ENCODE results near the gene TPM2. TPM values are rescaled to one million over a fixed set of nuclear protein-coding genes. Genes with fewer than 3 reads are reported as not detected.

TPM2 gene
- total and polyA plus RNA-seq, 2 donors (not counting 1 experiment from before 2014, with no cell fraction given), result 2.4 to 6.3 TPM

DNA sequence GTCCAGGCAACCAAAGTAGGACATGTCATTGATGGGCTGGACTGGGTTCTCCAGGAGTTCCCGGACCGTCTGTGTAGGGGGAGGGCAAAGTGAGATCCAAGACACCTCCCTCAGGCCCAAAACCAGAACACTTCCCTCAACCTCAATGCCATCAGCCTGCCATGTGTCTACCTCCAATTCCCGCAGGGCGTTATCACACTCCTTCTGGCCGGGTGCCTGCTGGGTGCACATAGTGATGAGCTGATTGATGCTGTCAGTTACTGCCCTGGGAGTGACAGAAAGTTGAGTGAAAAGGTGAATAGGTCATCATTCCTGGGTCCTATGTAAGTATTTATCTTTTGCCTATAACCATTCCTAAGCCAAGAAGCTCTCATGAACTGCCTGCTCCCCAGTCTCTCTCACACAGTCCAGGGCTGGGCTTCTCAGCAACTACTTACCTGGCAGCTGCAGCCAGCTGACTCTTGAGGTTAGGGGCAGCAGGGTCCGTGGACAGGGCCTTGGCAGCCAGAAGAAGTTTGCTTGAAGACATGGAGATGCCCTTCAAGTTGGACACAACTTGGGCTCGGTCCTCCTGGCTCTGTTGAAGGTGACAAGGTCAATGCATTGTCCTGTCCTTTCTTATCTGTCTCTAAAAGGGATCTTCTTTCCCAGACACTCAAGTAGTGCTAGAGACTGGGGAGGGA, 21.2 kb upstream of the TPM2 start:
- WGBS (ENCODE audit: insufficient coverage), result 100% methylated on average over 1 of the region's 7 CpGs
- Histone ChIP-seq H3K36me3 (replicated peaks in 1 of 2; ENCODE audit: control extremely low read depth in 1 of 2, control insufficient read depth in 1 of 2, extremely low read depth in 1 of 2, insufficient read depth in 2 of 2, low read length in 1 of 2) (peaks cover 7 to 91% of the 10 kb centered on the region in 2 experiments), H3K79me2 (ENCODE audit: control insufficient read depth, insufficient read depth, low read length) (peaks cover 33% of the 10 kb centered on the region), H4K20me1 (ENCODE audit: control insufficient read depth, insufficient read depth, low read length, poor library complexity, severe bottlenecking) (peaks cover 12% of the 10 kb centered on the region), H3K4me2 (replicated peaks; ENCODE audit: low read depth, low read length, poor library complexity, severe bottlenecking) (no peak overlapping the region), H3K9me3 (ENCODE audit: control extremely low read depth in 1 of 3, control insufficient read depth in 2 of 3, insufficient read depth in 1 of 3, low read length in 2 of 3) (no peaks in the 10 kb centered on the region), H3K4me1 (ENCODE audit: control insufficient read depth in 2 of 2, insufficient read depth in 2 of 2, low read length in 2 of 2) (no peaks in the 10 kb centered on the region), H3K27ac (ENCODE audit: low read length in 2 of 2) (no peak overlapping the region), H3K9ac (ENCODE audit: low read length) (no peak overlapping the region), H2AFZ (ENCODE audit: insufficient read depth, low read depth, low read length, poor library complexity, severe bottlenecking) (no peak overlapping the region), H3K4me3 (ENCODE audit: control extremely low read depth in 1 of 5, extremely low read depth in 1 of 5, insufficient read depth in 1 of 5, low read depth in 2 of 5, low read length in 4 of 5) (no peak overlapping the region), H3K27me3 (replicated peaks in 1 of 4; ENCODE audit: control extremely low read depth in 1 of 4, control insufficient read depth in 3 of 4, insufficient read depth in 4 of 4, low read length in 3 of 4) (no peaks in the 10 kb centered on the region)
- Mint-ChIP-seq H3K27me3 (no peaks in the 10 kb centered on the region), H3K27ac (peak overlapping the region; percentile 50), H3K9me3 (ENCODE audit: insufficient read depth) (no peaks in the 10 kb centered on the region), H3K4me3 (no peak overlapping the region), H3K4me1 (no peaks in the 10 kb centered on the region)
- intact Hi-C loops (cut with micrococcal nuclease), result no loop called here
- no peak for DNase-seq
- TF ChIP-seq EZH2 (IDR thresholded peaks at IDR 0.05; ENCODE audit: borderline replicate concordance, insufficient read depth, low read depth, low read length, poor library complexity, severe bottlenecking), result no peak
- TF ChIP-seq, protein P1, sequence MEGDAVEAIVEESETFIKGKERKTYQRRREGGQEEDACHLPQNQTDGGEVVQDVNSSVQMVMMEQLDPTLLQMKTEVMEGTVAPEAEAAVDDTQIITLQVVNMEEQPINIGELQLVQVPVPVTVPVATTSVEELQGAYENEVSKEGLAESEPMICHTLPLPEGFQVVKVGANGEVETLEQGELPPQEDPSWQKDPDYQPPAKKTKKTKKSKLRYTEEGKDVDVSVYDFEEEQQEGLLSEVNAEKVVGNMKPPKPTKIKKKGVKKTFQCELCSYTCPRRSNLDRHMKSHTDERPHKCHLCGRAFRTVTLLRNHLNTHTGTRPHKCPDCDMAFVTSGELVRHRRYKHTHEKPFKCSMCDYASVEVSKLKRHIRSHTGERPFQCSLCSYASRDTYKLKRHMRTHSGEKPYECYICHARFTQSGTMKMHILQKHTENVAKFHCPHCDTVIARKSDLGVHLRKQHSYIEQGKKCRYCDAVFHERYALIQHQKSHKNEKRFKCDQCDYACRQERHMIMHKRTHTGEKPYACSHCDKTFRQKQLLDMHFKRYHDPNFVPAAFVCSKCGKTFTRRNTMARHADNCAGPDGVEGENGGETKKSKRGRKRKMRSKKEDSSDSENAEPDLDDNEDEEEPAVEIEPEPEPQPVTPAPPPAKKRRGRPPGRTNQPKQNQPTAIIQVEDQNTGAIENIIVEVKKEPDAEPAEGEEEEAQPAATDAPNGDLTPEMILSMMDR (IDR thresholded peaks at IDR 0.05), result no peak
- ATAC-seq (ENCODE audit: low read depth), result no peak
- ChIA-PET CTCF (interaction anchor here (1.1 to 20.4 kb wide), 5 partner anchors 16 to 111 kb away, joined by 3 to 195 read pairs (median 4); partner anchors contain the start of gene TPM2), POLR2A (no interaction called here)

DNA sequence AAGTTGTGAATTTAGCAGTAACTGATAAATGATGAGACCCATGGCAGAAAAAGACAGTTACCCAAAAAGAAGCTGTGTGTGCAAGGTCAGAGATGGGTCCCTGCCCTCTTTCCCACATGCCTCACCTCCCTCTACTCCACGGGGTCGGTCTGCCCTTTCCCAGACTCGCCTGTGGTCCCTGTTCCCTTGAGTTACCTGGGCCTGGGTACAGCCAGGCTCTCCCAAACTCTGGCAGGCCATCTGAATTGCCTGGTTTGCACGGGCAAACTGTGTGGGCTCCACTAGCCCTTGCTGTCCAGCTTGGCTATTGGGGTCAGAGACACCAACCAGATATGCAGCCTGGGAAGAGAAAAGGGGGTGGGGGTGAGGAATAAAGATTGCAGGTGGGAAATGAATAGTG, 18.4 kb upstream of the TPM2 start:
- Mint-ChIP-seq H3K27ac (no peak overlapping the region), H3K4me3 (no peak overlapping the region), H3K9me3 (ENCODE audit: insufficient read depth) (no peaks in the 10 kb centered on the region), H3K27me3 (no peaks in the 10 kb centered on the region), H3K4me1 (no peaks in the 10 kb centered on the region)
- intact Hi-C loops (cut with micrococcal nuclease), result no loop called here
- no peak overlapping the region for H3K27ac ChIP-seq (ENCODE audit: low read length in 2 of 2)
- no peaks in the 10 kb centered on the region for H3K4me1 ChIP-seq (ENCODE audit: control insufficient read depth in 2 of 2, insufficient read depth in 2 of 2, low read length in 2 of 2)
- TF ChIP-seq EZH2 (IDR thresholded peaks at IDR 0.05; ENCODE audit: borderline replicate concordance, insufficient read depth, low read depth, low read length, poor library complexity, severe bottlenecking), result no peak
- TF ChIP-seq, protein P1 (IDR thresholded peaks at IDR 0.05), result no peak
- H3K9ac ChIP-seq (ENCODE audit: low read length), result no peak overlapping the region
- H4K20me1 ChIP-seq (ENCODE audit: control insufficient read depth, insufficient read depth, low read length, poor library complexity, severe bottlenecking), result peaks cover 18% of the 10 kb centered on the region
- no peak overlapping the region for H3K4me3 ChIP-seq (ENCODE audit: control extremely low read depth in 1 of 5, extremely low read depth in 1 of 5, insufficient read depth in 1 of 5, low read depth in 2 of 5, low read length in 4 of 5)
- no peak for ATAC-seq (ENCODE audit: low read depth)
- POLR2A ChIA-PET, result no interaction called here
- H2AFZ ChIP-seq (ENCODE audit: insufficient read depth, low read depth, low read length, poor library complexity, severe bottlenecking), result no peak overlapping the region
- no peak overlapping the region for H3K4me2 ChIP-seq (replicated peaks; ENCODE audit: low read depth, low read length, poor library complexity, severe bottlenecking)
- H3K9me3 ChIP-seq (ENCODE audit: control extremely low read depth in 1 of 3, control insufficient read depth in 2 of 3, insufficient read depth in 1 of 3, low read length in 2 of 3), result no peaks in the 10 kb centered on the region
- DNase-seq, result no peak
- WGBS (ENCODE audit: insufficient coverage), result 100% methylated on average over 4 of the region's 4 CpGs
- CTCF ChIA-PET, result interaction anchor here (0.7 to 20.4 kb wide), 3 partner anchors 13 to 44 kb away, joined by 3 to 195 read pairs (median 4); partner anchors contain the start of genes ARHGEF39 and TPM2
- no peaks in the 10 kb centered on the region for H3K27me3 ChIP-seq (replicated peaks in 1 of 4; ENCODE audit: control extremely low read depth in 1 of 4, control insufficient read depth in 3 of 4, insufficient read depth in 4 of 4, low read length in 3 of 4)
- peaks cover 21% of the 10 kb centered on the region for H3K79me2 ChIP-seq (ENCODE audit: control insufficient read depth, insufficient read depth, low read length)
- peaks cover 2 to 92% of the 10 kb centered on the region in 2 experiments for H3K36me3 ChIP-seq (replicated peaks in 1 of 2; ENCODE audit: control extremely low read depth in 1 of 2, control insufficient read depth in 1 of 2, extremely low read depth in 1 of 2, insufficient read depth in 2 of 2, low read length in 1 of 2)
